CD1c-positive myeloid dendritic cell (primary cell): ENCODE measurements around the gene SLC34A3.

Experiments used
- DNase-seq: peaks from one replicate; pipeline ENCODE4 v3.0.0-alpha.2; 2016; ENCODE audit errors: extremely low spot score

SLC34A3 gene

GRCh38 chr9:137195525-137196220 lies 35.0 kb upstream of the SLC34A3 start:
- no peak for DNase-seq

GRCh38 chr9:137198051-137198901 lies 32.4 kb upstream of the SLC34A3 start:
- DNase-seq, result no peak

- DNase-seq, result no peak
Measured at GRCh38 chr9:137198902-137199283, 31.8 kb upstream of the SLC34A3 start.

GRCh38 chr9:137199411-137200121 lies 31.1 kb upstream of the SLC34A3 start:
- DNase-seq, result no peak

- peak; percentile 99 for DNase-seq
Measured at GRCh38 chr9:137200311-137201204, 30.1 kb upstream of the SLC34A3 start, which contains the start of gene TPRN. Gene TPRN, minus strand, starts transcription at chr9:137200741. Its CDS starts 30 bp downstream, at chr9:137200711.

- no peak for DNase-seq
Measured at GRCh38 chr9:137201205-137201868, 29.4 kb upstream of the SLC34A3 start.

GRCh38 chr9:137202966-137203365 lies 27.7 kb upstream of the SLC34A3 start:
- DNase-seq, result no peak

GRCh38 chr9:137204731-137205125 lies 26.0 kb upstream of the SLC34A3 start:
- DNase-seq, result no peak

GRCh38 chr9:137205126-137206069 lies 25.3 kb upstream of the SLC34A3 start, which contains the start of the genes NDOR1 and TMEM203:
Gene NDOR1, plus strand, starts transcription at chr9:137205700. Its CDS starts 78 bp downstream, at chr9:137205778.
Gene TMEM203, minus strand, starts transcription at chr9:137205648. Its CDS starts 234 bp downstream, at chr9:137205414.
- DNase-seq, result peak; percentile 96

GRCh38 chr9:137206602-137207001 lies 24.1 kb upstream of the SLC34A3 start:
- no peak for DNase-seq

GRCh38 chr9:137211532-137211931 lies 19.2 kb upstream of the SLC34A3 start:
- no peak for DNase-seq

- no peak for DNase-seq
Measured at GRCh38 chr9:137212520-137212919, 18.2 kb upstream of the SLC34A3 start.

GRCh38 chr9:137213160-137214060 lies 17.3 kb upstream of the SLC34A3 start:
- no peak for DNase-seq

- no peak for DNase-seq
Measured at GRCh38 chr9:137214620-137215019, 16.1 kb upstream of the SLC34A3 start.

- no peak for DNase-seq
Measured at GRCh38 chr9:137215196-137215986, 15.3 kb upstream of the SLC34A3 start.

- DNase-seq, result no peak
Measured at GRCh38 chr9:137216188-137216965, 14.3 kb upstream of the SLC34A3 start.
